Neural crest cell (in vitro differentiated cells): Measurements from ENCODE around the gene ECHDC3. TPM values are rescaled to one million over a fixed set of nuclear protein-coding genes. Genes with fewer than 3 reads are reported as not detected.
A peak's percentile ranks its signal among the peaks of the same experiment; 100 is the strongest.
"Not testable (repeated sequence)": the region's sequence is repeated elsewhere in the genome, so short reads cannot be mapped to it uniquely, and the experiment has no call there.

Experiments used
- DNase-seq: peaks from one replicate; pipeline ENCODE4 v3.0.0; 2021; ENCODE audit warnings: low read depth, mixed read lengths, low spot score
- H3K27ac Mint-ChIP-seq: one replicate; pipeline ENCODE4 v1.8.0; 2021; ENCODE audit warnings: mild to moderate bottlenecking, mixed read lengths; ENCODE audit not compliant: unreplicated experiment
- H3K27me3 Mint-ChIP-seq: 2 replicates; pipeline ENCODE4 v1.8.0; 2021; ENCODE audit warnings: low read depth, mild to moderate bottlenecking, mixed read lengths
- H3K36me3 Mint-ChIP-seq: 2 replicates; pipeline ENCODE4 v1.8.0; 2021; ENCODE audit warnings: low read depth, mild to moderate bottlenecking, mixed read lengths
- H3K4me1 Mint-ChIP-seq: 2 replicates; pipeline ENCODE4 v1.8.0; 2021; ENCODE audit warnings: mixed read lengths
- H3K4me3 Mint-ChIP-seq: one replicate; pipeline ENCODE4 v1.8.0; 2021; ENCODE audit warnings: mild to moderate bottlenecking, mixed read lengths
- H3K9me3 Mint-ChIP-seq: 2 replicates; pipeline ENCODE4 v1.8.0; 2021; ENCODE audit warnings: mixed read lengths
- CTCF ChIP-seq: fragments of 200-600 bp; sonication (generic); conservative IDR thresholded peaks from 2 replicates; pipeline ENCODE4 v1.5.0; 2021; ENCODE audit warnings: antibody characterized with exemption, mild to moderate bottlenecking
- total RNA-seq: library from RNA; stranded (reverse); gene quantifications from 2 replicates; pipeline ENCODE4 v1.2.1, GENCODE V29; 2021

ECHDC3 gene
- total RNA-seq, 1 donor from 2014 or later: 5.3 TPM

- TF ChIP-seq CTCF: no peak
- Mint-ChIP-seq H3K9me3 (peaks cover 10% of the 10 kb centered on the region), H3K27ac (no peak overlapping the region), H3K27me3 (no peaks in the 10 kb centered on the region), H3K36me3 (no peaks in the 10 kb centered on the region), H3K4me1 (no peaks in the 10 kb centered on the region), H3K4me3 (no peak overlapping the region)
- no peak for DNase-seq
Measured at GRCh38 chr10:11725912-11726311, 16.3 kb upstream of the ECHDC3 start.

- H3K27me3 Mint-ChIP-seq: no peaks in the 10 kb centered on the region
- no peak for TF ChIP-seq CTCF
- no peak for DNase-seq
Measured at GRCh38 chr10:11727563-11727962, 14.6 kb upstream of the ECHDC3 start.

GRCh38 chr10:11728353-11728752 is 13.8 kb upstream of the ECHDC3 start:
- H3K27me3 Mint-ChIP-seq: no peaks in the 10 kb centered on the region
- peaks cover 10% of the 10 kb centered on the region for H3K9me3 Mint-ChIP-seq
- H3K36me3 Mint-ChIP-seq: no peaks in the 10 kb centered on the region
- TF ChIP-seq CTCF: no peak
- no peak for DNase-seq
- no peaks in the 10 kb centered on the region for H3K4me1 Mint-ChIP-seq
- H3K4me3 Mint-ChIP-seq: no peak overlapping the region
- no peak overlapping the region for H3K27ac Mint-ChIP-seq

More at GRCh38 chr10:11727563-11727962, 14.6 kb upstream of the ECHDC3 start:
- no peaks in the 10 kb centered on the region for H3K4me1 Mint-ChIP-seq
- H3K9me3 Mint-ChIP-seq: peaks cover 10% of the 10 kb centered on the region
- no peak overlapping the region for H3K4me3 Mint-ChIP-seq
- H3K27ac Mint-ChIP-seq: no peak overlapping the region
- H3K36me3 Mint-ChIP-seq: no peaks in the 10 kb centered on the region

GRCh38 chr10:11729790-11730315 is 12.3 kb upstream of the ECHDC3 start:
- H3K27ac Mint-ChIP-seq: no peak overlapping the region
- TF ChIP-seq CTCF: no peak
- peaks cover 10% of the 10 kb centered on the region for H3K9me3 Mint-ChIP-seq
- DNase-seq: no peak
- H3K4me1 Mint-ChIP-seq: no peaks in the 10 kb centered on the region
- H3K36me3 Mint-ChIP-seq: no peaks in the 10 kb centered on the region
- H3K27me3 Mint-ChIP-seq: no peaks in the 10 kb centered on the region
- H3K4me3 Mint-ChIP-seq: no peak overlapping the region

GRCh38 chr10:11730779-11731178 is 11.4 kb upstream of the ECHDC3 start:
- Mint-ChIP-seq H3K4me1 (no peaks in the 10 kb centered on the region), H3K27ac (no peak overlapping the region), H3K27me3 (no peaks in the 10 kb centered on the region), H3K36me3 (no peaks in the 10 kb centered on the region), H3K4me3 (no peak overlapping the region), H3K9me3 (peaks cover 10% of the 10 kb centered on the region)
- TF ChIP-seq CTCF: no peak
- DNase-seq: no peak

GRCh38 chr10:11736767-11737166 is 5.4 kb upstream of the ECHDC3 start:
- H3K27me3 Mint-ChIP-seq, H3K27ac Mint-ChIP-seq, H3K4me3 Mint-ChIP-seq, H3K9me3 Mint-ChIP-seq, H3K36me3 Mint-ChIP-seq, DNase-seq: not testable (repeated sequence)
- H3K4me1 Mint-ChIP-seq: peaks cover 22% of the 10 kb centered on the region

- Mint-ChIP-seq H3K4me1 (peaks cover 22% of the 10 kb centered on the region), H3K27ac (peak overlapping the region; percentile 96), H3K4me3 (peak overlapping the region; percentile 84)
- H3K27me3 Mint-ChIP-seq, H3K36me3 Mint-ChIP-seq, DNase-seq, H3K9me3 Mint-ChIP-seq: not testable (repeated sequence)
Measured at GRCh38 chr10:11737258-11738032, 4.7 kb upstream of the ECHDC3 start.
